Activated T-helper 2 cell treated with anti-CD3 and anti-CD28 coated beads, Interferon-gamma antibody, Interleukin-2, Interleukin-4, amounts not matched to agents 10 μg/mL and 5 μg/mL and 100 μg/mL, durations not matched to agents 14 hours and 24 hours and 36 hours (primary cell): ENCODE measurements around the gene KLF7. TPM values are rescaled to one million over a fixed set of nuclear protein-coding genes. Genes with fewer than 3 reads are reported as not detected.

Experiments
- DNase-seq: peaks from one replicate; pipeline ENCODE4 v3.0.0; 2021; ENCODE audit warnings: low spot score
- H3K27ac Mint-ChIP-seq: one replicate; pipeline ENCODE4 v1.8.0; 2021; ENCODE audit warnings: mixed read lengths
- H3K27me3 Mint-ChIP-seq: one replicate; pipeline ENCODE4 v1.8.0; 2021; ENCODE audit warnings: low read depth, mixed read lengths
- H3K36me3 Mint-ChIP-seq: one replicate; pipeline ENCODE4 v1.8.0; 2021; ENCODE audit warnings: low read depth, mixed read lengths
- H3K4me1 Mint-ChIP-seq: one replicate; pipeline ENCODE4 v1.8.0; 2021; ENCODE audit warnings: low read depth, mixed read lengths
- H3K4me3 Mint-ChIP-seq: one replicate; pipeline ENCODE4 v1.8.0; 2021; ENCODE audit warnings: low read depth, mild to moderate bottlenecking, moderate library complexity, mixed read lengths
- H3K9me3 Mint-ChIP-seq: one replicate; pipeline ENCODE4 v1.8.0; 2021; ENCODE audit warnings: mixed read lengths
- intact Hi-C: fragments of 100-400 bp; cut with micrococcal nuclease; formaldehyde crosslinking; loops from one replicate; pipeline ENCODE4 v1.15.1; 2023
- total RNA-seq: library from RNA; stranded (reverse); gene quantifications from 2 replicates; pipeline ENCODE4 v1.2.3, GENCODE V29; 2022

KLF7 gene
- total RNA-seq, 1 donor from 2014 or later, result 19.3 TPM

GRCh38 chr2:207110310-207110709 is 55.4 kb downstream of the KLF7 start:
- H3K27me3 Mint-ChIP-seq, result no peaks in the 10 kb centered on the region
- H3K9me3 Mint-ChIP-seq, result no peaks in the 10 kb centered on the region
- peaks cover 22% of the 10 kb centered on the region for H3K36me3 Mint-ChIP-seq
- H3K27ac Mint-ChIP-seq, result no peak overlapping the region
- intact Hi-C loops, result no loop called here
- H3K4me1 Mint-ChIP-seq, result peaks cover 10% of the 10 kb centered on the region
- no peak overlapping the region for H3K4me3 Mint-ChIP-seq
- DNase-seq, result no peak

GRCh38 chr2:207109768-207110167 is 56.0 kb downstream of the KLF7 start:
- Mint-ChIP-seq H3K27ac (no peak overlapping the region), H3K36me3 (peaks cover 22% of the 10 kb centered on the region), H3K4me3 (no peak overlapping the region), H3K4me1 (peaks cover 10% of the 10 kb centered on the region), H3K27me3 (no peaks in the 10 kb centered on the region), H3K9me3 (no peaks in the 10 kb centered on the region)
- intact Hi-C loops, result no loop called here
- DNase-seq, result no peak

- intact Hi-C loops, result no loop called here
- Mint-ChIP-seq H3K27me3 (no peaks in the 10 kb centered on the region), H3K4me1 (peaks cover 9% of the 10 kb centered on the region), H3K9me3 (no peaks in the 10 kb centered on the region), H3K36me3 (peaks cover 22% of the 10 kb centered on the region), H3K27ac (no peak overlapping the region), H3K4me3 (no peak overlapping the region)
- DNase-seq, result no peak
These were observed 57.3 kb downstream of the KLF7 start for GRCh38 chr2:207108440-207108839.

GRCh38 chr2:207107551-207107950 is 58.2 kb downstream of the KLF7 start:
- intact Hi-C loops, result no loop called here
- peaks cover 22% of the 10 kb centered on the region for H3K36me3 Mint-ChIP-seq
- H3K27ac Mint-ChIP-seq, result no peak overlapping the region
- no peak overlapping the region for H3K4me3 Mint-ChIP-seq
- no peaks in the 10 kb centered on the region for H3K27me3 Mint-ChIP-seq
- DNase-seq, result no peak
- no peaks in the 10 kb centered on the region for H3K9me3 Mint-ChIP-seq
- H3K4me1 Mint-ChIP-seq, result peaks cover 9% of the 10 kb centered on the region

GRCh38 chr2:207107131-207107530 is 58.6 kb downstream of the KLF7 start:
- peaks cover 9% of the 10 kb centered on the region for H3K4me1 Mint-ChIP-seq
- H3K4me3 Mint-ChIP-seq, result no peak overlapping the region
- intact Hi-C loops, result no loop called here
- H3K27me3 Mint-ChIP-seq, result no peaks in the 10 kb centered on the region
- H3K27ac Mint-ChIP-seq, result no peak overlapping the region
- peaks cover 23% of the 10 kb centered on the region for H3K36me3 Mint-ChIP-seq
- no peaks in the 10 kb centered on the region for H3K9me3 Mint-ChIP-seq
- DNase-seq, result no peak

- DNase-seq, result no peak
- no peak overlapping the region for H3K27ac Mint-ChIP-seq
- no peaks in the 10 kb centered on the region for H3K4me1 Mint-ChIP-seq
- H3K36me3 Mint-ChIP-seq, result peaks cover 38% of the 10 kb centered on the region
- no peaks in the 10 kb centered on the region for H3K9me3 Mint-ChIP-seq
- no peak overlapping the region for H3K4me3 Mint-ChIP-seq
- intact Hi-C loops, result no loop called here
- no peaks in the 10 kb centered on the region for H3K27me3 Mint-ChIP-seq
These were observed 62.6 kb downstream of the KLF7 start for GRCh38 chr2:207103132-207103531.

GRCh38 chr2:207101984-207102383 is 63.8 kb downstream of the KLF7 start:
- intact Hi-C loops, result no loop called here
- no peak overlapping the region for H3K27ac Mint-ChIP-seq
- H3K36me3 Mint-ChIP-seq, result peaks cover 32% of the 10 kb centered on the region
- no peak overlapping the region for H3K4me3 Mint-ChIP-seq
- no peak for DNase-seq
- no peaks in the 10 kb centered on the region for H3K9me3 Mint-ChIP-seq
- H3K4me1 Mint-ChIP-seq, result peaks cover 2% of the 10 kb centered on the region
- H3K27me3 Mint-ChIP-seq, result no peaks in the 10 kb centered on the region

GRCh38 chr2:207097278-207097677 is 68.5 kb downstream of the KLF7 start:
- Mint-ChIP-seq H3K36me3 (peaks cover 41% of the 10 kb centered on the region), H3K9me3 (no peaks in the 10 kb centered on the region), H3K4me3 (no peak overlapping the region), H3K4me1 (peaks cover 3% of the 10 kb centered on the region), H3K27me3 (no peaks in the 10 kb centered on the region), H3K27ac (no peak overlapping the region)
- intact Hi-C loops, result no loop called here
- DNase-seq, result no peak

- H3K9me3 Mint-ChIP-seq, result peaks cover 4% of the 10 kb centered on the region
- H3K27ac Mint-ChIP-seq, result no peak overlapping the region
- DNase-seq, result no peak
- H3K27me3 Mint-ChIP-seq, result no peaks in the 10 kb centered on the region
- H3K36me3 Mint-ChIP-seq, result peaks cover 39% of the 10 kb centered on the region
- no peak overlapping the region for H3K4me3 Mint-ChIP-seq
- H3K4me1 Mint-ChIP-seq, result peaks cover 9% of the 10 kb centered on the region
- intact Hi-C loops, result no loop called here
These were observed 69.8 kb downstream of the KLF7 start for GRCh38 chr2:207095963-207096362.

GRCh38 chr2:207093234-207093633 is 72.5 kb downstream of the KLF7 start:
- no peak for DNase-seq
- H3K27ac Mint-ChIP-seq, result no peak overlapping the region
- peaks cover 40% of the 10 kb centered on the region for H3K36me3 Mint-ChIP-seq
- H3K27me3 Mint-ChIP-seq, result no peaks in the 10 kb centered on the region
- no peak overlapping the region for H3K4me3 Mint-ChIP-seq
- intact Hi-C loops, result no loop called here
- peaks cover 4% of the 10 kb centered on the region for H3K9me3 Mint-ChIP-seq
- H3K4me1 Mint-ChIP-seq, result peaks cover 25% of the 10 kb centered on the region

GRCh38 chr2:207092818-207093217 is 72.9 kb downstream of the KLF7 start:
- Mint-ChIP-seq H3K9me3 (peaks cover 4% of the 10 kb centered on the region), H3K4me3 (no peak overlapping the region), H3K36me3 (peaks cover 42% of the 10 kb centered on the region), H3K27me3 (no peaks in the 10 kb centered on the region), H3K27ac (no peak overlapping the region), H3K4me1 (peaks cover 25% of the 10 kb centered on the region)
- DNase-seq, result no peak
- intact Hi-C loops, result no loop called here

GRCh38 chr2:207091928-207092327 is 73.8 kb downstream of the KLF7 start:
- H3K4me1 Mint-ChIP-seq, result peaks cover 24% of the 10 kb centered on the region
- peaks cover 41% of the 10 kb centered on the region for H3K36me3 Mint-ChIP-seq
- H3K27ac Mint-ChIP-seq, result no peak overlapping the region
- no peaks in the 10 kb centered on the region for H3K27me3 Mint-ChIP-seq
- DNase-seq, result no peak
- H3K9me3 Mint-ChIP-seq, result peaks cover 4% of the 10 kb centered on the region
- intact Hi-C loops, result no loop called here
- H3K4me3 Mint-ChIP-seq, result no peak overlapping the region

GRCh38 chr2:207091176-207091575 is 74.6 kb downstream of the KLF7 start:
- Mint-ChIP-seq H3K4me3 (no peak overlapping the region), H3K27ac (no peak overlapping the region), H3K4me1 (peaks cover 22% of the 10 kb centered on the region), H3K36me3 (peaks cover 47% of the 10 kb centered on the region), H3K9me3 (peaks cover 4% of the 10 kb centered on the region), H3K27me3 (no peaks in the 10 kb centered on the region)
- DNase-seq, result no peak
- intact Hi-C loops, result no loop called here

- Mint-ChIP-seq H3K27ac (no peak overlapping the region), H3K27me3 (no peaks in the 10 kb centered on the region), H3K9me3 (peaks cover 4% of the 10 kb centered on the region), H3K36me3 (peaks cover 51% of the 10 kb centered on the region), H3K4me3 (no peak overlapping the region), H3K4me1 (peaks cover 22% of the 10 kb centered on the region)
- intact Hi-C loops, result no loop called here
- DNase-seq, result no peak
These were observed 75.4 kb downstream of the KLF7 start for GRCh38 chr2:207090389-207090788.
